Neuronal stem cell (in vitro differentiated cells): Measurements from ENCODE around the gene TBC1D17.

Experiments used
- DNase-seq: peaks from one replicate; pipeline ENCODE4 v3.0.0-alpha.2; 2013; ENCODE audit warnings: low spot score
- H2AFZ ChIP-seq: one replicate; pipeline ENCODE4 v1.6.1; 2013; ENCODE audit warnings: mild to moderate bottlenecking, low read length, inconsistent platforms
- H2AK5ac ChIP-seq: 2 replicates; pipeline ENCODE4 v1.6.1; 2013; ENCODE audit warnings: low read depth, mild to moderate bottlenecking, inconsistent platforms, low read length, moderate library complexity, mixed read lengths
- H2BK120ac ChIP-seq: 2 replicates; pipeline ENCODE4 v1.6.1; 2013; ENCODE audit warnings: low read depth, mild to moderate bottlenecking, inconsistent platforms, low read length, moderate library complexity, mixed read lengths
- H2BK12ac ChIP-seq: one replicate; pipeline ENCODE4 v1.6.1; 2013; ENCODE audit warnings: low read length, inconsistent platforms
- H2BK15ac ChIP-seq: 2 replicates; pipeline ENCODE4 v1.6.1; 2013; ENCODE audit warnings: mild to moderate bottlenecking, low read length, inconsistent platforms, mixed read lengths
- H2BK5ac ChIP-seq: one replicate; pipeline ENCODE4 v1.6.1; 2013; ENCODE audit warnings: inconsistent platforms, mild to moderate bottlenecking, low read length, moderate library complexity
- H3K14ac ChIP-seq: one replicate; pipeline ENCODE4 v1.6.1; 2013; ENCODE audit warnings: low read length, inconsistent platforms
- H3K18ac ChIP-seq: 2 replicates; pipeline ENCODE4 v1.6.1; 2013; ENCODE audit warnings: low read length, inconsistent platforms
- H3K23ac ChIP-seq: 2 replicates; pipeline ENCODE4 v1.6.1; 2013; ENCODE audit warnings: low read depth, mild to moderate bottlenecking, mixed read lengths, low read length, inconsistent platforms; ENCODE audit not compliant: poor library complexity
- H3K27ac ChIP-seq: replicated peaks from 3 replicates; pipeline ENCODE4 v1.5.1; 2013; ENCODE audit warnings: low read length, inconsistent platforms
- H3K27me3 ChIP-seq, 3 experiments: 2 replicates each; pipeline ENCODE4 v1.6.1; 2013; ENCODE audit warnings: low read length in 3 of 3, mild to moderate bottlenecking in 2 of 3, inconsistent platforms in 1 of 3, low read depth in 1 of 3, mixed read lengths in 1 of 3, moderate library complexity in 1 of 3; ENCODE audit not compliant: control insufficient read depth in 3 of 3, insufficient read depth in 3 of 3
- H3K36me3 ChIP-seq, 2 donors: replicated peaks in 1 of 2; 2 replicates each; pipeline ENCODE4 v1.6.1; 2013; ENCODE audit warnings: low read length in 2 of 2; ENCODE audit not compliant: control insufficient read depth in 2 of 2, insufficient read depth in 2 of 2
- H3K4ac ChIP-seq: 2 replicates; pipeline ENCODE4 v1.6.1; 2013; ENCODE audit warnings: inconsistent platforms, mild to moderate bottlenecking, low read length, moderate library complexity
- H3K4me1 ChIP-seq, 2 donors: 1 replicate in 1 of 2; 2 replicates in 1 of 2; pipeline ENCODE4 v1.6.1; 2013; ENCODE audit warnings: low read length in 2 of 2, low read depth in 1 of 2; ENCODE audit not compliant: control insufficient read depth in 2 of 2, insufficient read depth in 1 of 2
- H3K4me2 ChIP-seq: one replicate; pipeline ENCODE4 v1.6.1; 2013; ENCODE audit warnings: mild to moderate bottlenecking, low read length, inconsistent platforms; ENCODE audit not compliant: insufficient read depth, poor library complexity, severe bottlenecking
- H3K4me3 ChIP-seq, 2 donors: 2 replicates each; pipeline ENCODE4 v1.5.1; 2013; ENCODE audit warnings: low read length in 2 of 2, mild to moderate bottlenecking in 2 of 2, inconsistent platforms in 1 of 2, moderate library complexity in 1 of 2
- H3K79me1 ChIP-seq: one replicate; pipeline ENCODE4 v1.6.1; 2013; ENCODE audit warnings: low read depth, mild to moderate bottlenecking, inconsistent platforms, low read length, moderate library complexity
- H3K9ac ChIP-seq: one replicate; pipeline ENCODE4 v1.6.1; 2013; ENCODE audit warnings: mild to moderate bottlenecking, low read depth, low read length, inconsistent platforms; ENCODE audit not compliant: poor library complexity
- H3K9me3 ChIP-seq, 2 donors: replicated peaks in 1 of 2; 2 replicates each; pipeline versions ENCODE3 to v1.6.1; 2013; ENCODE audit warnings: low read length in 2 of 2, mild to moderate bottlenecking in 2 of 2, inconsistent platforms in 1 of 2, low read depth in 1 of 2, mixed read lengths in 1 of 2, moderate library complexity in 1 of 2; ENCODE audit not compliant: control insufficient read depth in 2 of 2, insufficient read depth in 1 of 2
- H4K8ac ChIP-seq: one replicate; pipeline ENCODE4 v1.6.1; 2013; ENCODE audit warnings: low read depth, mild to moderate bottlenecking, inconsistent platforms, low read length, moderate library complexity
- H4K91ac ChIP-seq: one replicate; pipeline ENCODE4 v1.6.1; 2013; ENCODE audit warnings: low read length, low read depth, mild to moderate bottlenecking, inconsistent platforms; ENCODE audit not compliant: poor library complexity
- WGBS, 2 donors: extraction: QIAGEN DNeasy Blood & Tissue Kit; methylation state at CpG; one replicate each; pipeline ENCODE4 v1.1.7; 2013; ENCODE audit warnings: missing lambda C conversion rate in 2 of 2, mixed read lengths in 1 of 2; ENCODE audit not compliant: insufficient read length in 2 of 2, insufficient replicate concordance in 1 of 2; ENCODE audit errors: extremely low coverage in 2 of 2; 5-methylcytosine and 5-hydroxymethylcytosine counted together

The TBC1D17 gene

DNA sequence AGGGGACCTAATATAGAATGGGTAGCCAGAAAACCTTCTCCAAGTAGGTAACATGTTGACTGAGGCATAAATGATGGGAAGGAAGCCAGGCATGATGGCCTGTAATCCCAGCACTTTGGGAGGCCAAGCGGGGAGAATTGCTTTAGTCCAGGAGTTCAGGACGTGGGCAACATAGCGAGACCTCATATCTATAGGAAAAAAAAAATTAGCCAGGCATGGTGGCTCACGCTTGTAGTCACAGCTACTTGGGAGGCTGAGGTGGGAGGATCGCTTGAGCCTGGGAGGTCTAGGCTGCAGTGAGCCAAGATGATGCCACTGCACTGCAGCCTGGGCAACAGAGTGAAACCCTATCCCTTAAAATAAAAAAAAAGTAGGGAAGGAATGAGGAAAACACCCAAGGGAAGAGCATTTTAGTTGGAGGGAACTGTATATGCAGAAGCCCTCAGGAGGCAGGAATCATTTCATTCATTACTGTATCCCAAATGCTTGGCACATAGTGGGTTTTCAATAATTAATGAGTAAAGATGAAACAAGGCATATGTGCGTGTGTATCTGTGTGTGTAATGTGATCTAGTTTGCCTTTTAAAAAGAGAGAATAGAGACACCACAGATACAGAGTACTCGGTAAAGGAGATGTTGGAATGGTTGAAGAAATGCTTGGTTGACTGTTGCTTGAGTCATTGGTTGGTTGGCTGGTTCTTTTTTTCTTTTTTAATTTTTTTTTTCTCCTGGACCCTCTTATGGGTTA, 54.0 kb downstream of the TBC1D17 start:
- H2BK5ac ChIP-seq, result no peak overlapping the region
- no peak overlapping the region for H2AFZ ChIP-seq
- no peak overlapping the region for H2BK120ac ChIP-seq
- no peak overlapping the region for H4K91ac ChIP-seq
- H3K27me3 ChIP-seq, result no peaks in the 10 kb centered on the region
- no peak overlapping the region for H2BK12ac ChIP-seq
- no peak overlapping the region for H3K23ac ChIP-seq
- WGBS, 2 donors, result no CpG with 5 or more reads among the region's 7 CpGs
- H3K36me3 ChIP-seq, result peaks cover 12 to 35% of the 10 kb centered on the region in 2 donors
- H3K79me1 ChIP-seq, result peaks cover 6% of the 10 kb centered on the region
- no peak overlapping the region for H3K4ac ChIP-seq
- no peak overlapping the region for H4K8ac ChIP-seq
- H3K9ac ChIP-seq, result no peak overlapping the region
- H2AK5ac ChIP-seq, result no peak overlapping the region
- H2BK15ac ChIP-seq, result no peak overlapping the region
- no peak overlapping the region for H3K18ac ChIP-seq
- H3K4me1 ChIP-seq, result peaks cover 7 to 11% of the 10 kb centered on the region in 2 donors
- H3K27ac ChIP-seq, result no peak overlapping the region
- no peak overlapping the region for H3K4me2 ChIP-seq
- H3K14ac ChIP-seq, result no peak overlapping the region
- no peak for DNase-seq
- H3K9me3 ChIP-seq, result no peaks in the 10 kb centered on the region
- H3K4me3 ChIP-seq, result no peak overlapping the region

DNA sequence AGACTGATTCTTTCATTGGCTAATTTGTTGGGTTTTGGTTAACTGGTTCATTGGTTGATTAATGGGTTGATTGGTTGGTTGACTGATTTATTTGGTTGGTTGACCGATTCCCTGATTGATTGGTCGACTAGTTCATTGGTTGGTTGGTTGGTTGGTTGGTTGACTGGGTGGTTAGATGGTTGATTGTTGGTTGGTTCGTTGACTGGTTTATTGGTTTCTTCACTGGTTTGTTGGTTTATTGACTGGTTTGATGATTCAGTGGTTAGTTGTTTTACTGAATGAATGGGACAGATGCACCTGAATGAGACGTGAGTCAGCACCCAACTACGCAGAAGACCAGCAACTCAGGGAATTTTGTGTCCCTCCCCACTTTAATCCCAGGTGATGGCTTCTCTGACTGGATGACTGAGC, 54.5 kb downstream of the TBC1D17 start:
- H3K36me3 ChIP-seq, result peaks cover 8 to 29% of the 10 kb centered on the region in 2 donors
- no peak overlapping the region for H4K91ac ChIP-seq
- no peak overlapping the region for H3K4ac ChIP-seq
- H2BK12ac ChIP-seq, result no peak overlapping the region
- peaks cover 3% of the 10 kb centered on the region for H3K79me1 ChIP-seq
- H3K9me3 ChIP-seq, result no peaks in the 10 kb centered on the region
- H3K27ac ChIP-seq, result no peak overlapping the region
- H2AFZ ChIP-seq, result no peak overlapping the region
- no peak overlapping the region for H3K18ac ChIP-seq
- no peak overlapping the region for H3K4me3 ChIP-seq
- H2BK15ac ChIP-seq, result no peak overlapping the region
- no peak overlapping the region for H4K8ac ChIP-seq
- H3K23ac ChIP-seq, result no peak overlapping the region
- peaks cover 7 to 11% of the 10 kb centered on the region in 2 donors for H3K4me1 ChIP-seq
- no peaks in the 10 kb centered on the region for H3K27me3 ChIP-seq
- no peak overlapping the region for H2BK5ac ChIP-seq
- no peak overlapping the region for H3K4me2 ChIP-seq
- H2BK120ac ChIP-seq, result no peak overlapping the region
- no peak overlapping the region for H3K9ac ChIP-seq
- no peak overlapping the region for H2AK5ac ChIP-seq
- DNase-seq, result no peak
- WGBS, 2 donors, result no CpG with 5 or more reads among the region's 5 CpGs
- H3K14ac ChIP-seq, result no peak overlapping the region

DNA sequence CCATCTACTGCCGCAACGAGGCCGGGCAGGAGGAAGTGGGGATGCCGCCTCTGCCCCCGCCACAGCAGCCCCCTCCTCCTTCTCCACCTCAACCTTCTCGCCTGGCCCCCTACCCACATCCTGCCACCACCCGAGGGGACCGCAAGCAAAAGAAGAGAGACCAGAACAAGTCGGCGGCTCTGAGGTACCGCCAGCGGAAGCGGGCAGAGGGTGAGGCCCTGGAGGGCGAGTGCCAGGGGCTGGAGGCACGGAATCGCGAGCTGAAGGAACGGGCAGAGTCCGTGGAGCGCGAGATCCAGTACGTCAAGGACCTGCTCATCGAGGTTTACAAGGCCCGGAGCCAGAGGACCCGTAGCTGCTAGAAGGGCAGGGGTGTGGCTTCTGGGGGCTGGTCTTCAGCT, 55.2 kb downstream of the TBC1D17 start:
- no peaks in the 10 kb centered on the region for H3K27me3 ChIP-seq
- H3K4me3 ChIP-seq, result no peak overlapping the region
- H3K18ac ChIP-seq, result no peak overlapping the region
- H2BK120ac ChIP-seq, result no peak overlapping the region
- H3K4ac ChIP-seq, result no peak overlapping the region
- peak overlapping the region; percentile 10 for H3K23ac ChIP-seq
- peaks cover 3% of the 10 kb centered on the region for H3K79me1 ChIP-seq
- H3K9ac ChIP-seq, result no peak overlapping the region
- H4K91ac ChIP-seq, result no peak overlapping the region
- H2BK5ac ChIP-seq, result no peak overlapping the region
- no CpG with 5 or more reads among the region's 25 CpGs for WGBS, 2 donors
- DNase-seq, result no peak
- H3K27ac ChIP-seq, result no peak overlapping the region
- H2BK15ac ChIP-seq, result no peak overlapping the region
- no peak overlapping the region for H2AFZ ChIP-seq
- no peak overlapping the region for H4K8ac ChIP-seq
- H2AK5ac ChIP-seq, result no peak overlapping the region
- H3K4me1 ChIP-seq, result peaks cover 3 to 6% of the 10 kb centered on the region in 2 donors
- peaks cover 2 to 22% of the 10 kb centered on the region in 2 donors for H3K36me3 ChIP-seq
- no peak overlapping the region for H2BK12ac ChIP-seq
- H3K4me2 ChIP-seq, result no peak overlapping the region
- H3K14ac ChIP-seq, result no peak overlapping the region
- no peaks in the 10 kb centered on the region for H3K9me3 ChIP-seq

DNA sequence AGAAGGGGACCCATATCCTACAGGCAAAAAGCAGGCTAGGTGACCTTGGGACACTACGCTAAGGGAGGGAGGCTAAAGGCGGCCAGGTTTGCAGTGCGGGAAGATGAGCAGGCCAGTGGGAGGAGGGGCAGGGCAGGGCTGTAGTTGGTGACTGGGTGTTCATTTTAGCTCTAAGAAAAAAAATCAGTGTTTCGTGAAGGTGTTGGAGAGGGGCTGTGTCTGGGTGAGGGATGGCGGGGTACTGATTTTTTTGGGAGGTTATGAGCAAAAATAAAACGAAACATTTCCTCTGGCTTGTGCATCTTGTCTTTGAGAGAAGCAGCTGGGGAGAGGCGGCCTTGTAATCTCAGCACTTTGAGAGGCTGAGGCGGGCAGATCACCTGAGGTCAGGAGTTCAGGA, 56.1 kb downstream of the TBC1D17 start:
- Histone ChIP-seq H4K8ac (no peak overlapping the region), H2BK12ac (no peak overlapping the region), H2BK120ac (no peak overlapping the region), H3K79me1 (peaks cover 3% of the 10 kb centered on the region), H3K9ac (no peak overlapping the region), H3K23ac (no peak overlapping the region), H3K27ac (no peak overlapping the region), H3K4me2 (no peak overlapping the region), H3K18ac (no peak overlapping the region), H3K4ac (no peak overlapping the region), H3K27me3 (no peaks in the 10 kb centered on the region), H3K36me3 (peaks cover 0 to 19% of the 10 kb centered on the region in 2 donors), H2AK5ac (no peak overlapping the region), H3K4me3 (no peak overlapping the region), H3K14ac (no peak overlapping the region), H2BK5ac (no peak overlapping the region), H3K4me1 (peaks cover 0 to 4% of the 10 kb centered on the region in 2 donors), H4K91ac (no peak overlapping the region), H3K9me3 (no peaks in the 10 kb centered on the region), H2BK15ac (no peak overlapping the region), H2AFZ (no peak overlapping the region)
- no peak for DNase-seq
- whole genome bisulfite sequencing, 2 donors, result no CpG with 5 or more reads among the region's 8 CpGs
